Liver (tissue), 3 donors: ENCODE results near the gene CDKN2D.
"Not testable (repeated sequence)": the region's sequence is repeated elsewhere in the genome, so short reads cannot be mapped to it uniquely, and the experiment has no call there.

ENCODE experiments used
- ATF3 ChIP-seq: IDR thresholded peaks from 2 replicates; pipeline ENCODE4 v1.6.1; 2016; ENCODE audit warnings: antibody characterized with exemption
- CTCF ChIP-seq: fragments of 150-350 bp; IDR thresholded peaks from 2 replicates; pipeline ENCODE4 v1.5.1; 2017; ENCODE audit warnings: improper control_type of control experiment, low read depth, low read length; ENCODE audit not compliant: missing input control
- EGR1 ChIP-seq, 2 donors: IDR thresholded peaks; 2 replicates each; pipeline ENCODE4 v1.6.1; 2016 to 2018; ENCODE audit warnings: antibody characterized with exemption in 2 of 2, low read depth in 2 of 2
- FOXA1 ChIP-seq: IDR thresholded peaks from 2 replicates; pipeline ENCODE4 v1.6.1; 2016; ENCODE audit warnings: antibody characterized with exemption
- GABPA ChIP-seq, 2 donors: IDR thresholded peaks in 1 of 2; conservative IDR thresholded peaks in 1 of 2; 2 replicates each; pipeline ENCODE4 v1.6.1; 2016; ENCODE audit warnings: antibody characterized with exemption in 2 of 2, mild to moderate bottlenecking in 1 of 2, moderate library complexity in 1 of 2
- JUND ChIP-seq, 2 donors: IDR thresholded peaks; 2 replicates each; pipeline ENCODE4 v1.6.1; 2016; ENCODE audit warnings: antibody characterized with exemption in 2 of 2
- MAX ChIP-seq: IDR thresholded peaks from 2 replicates; pipeline ENCODE4 v1.6.1; 2016; ENCODE audit warnings: antibody characterized with exemption
- RAD21 ChIP-seq, 2 donors: IDR thresholded peaks; 2 replicates each; pipeline ENCODE4 v1.6.1; 2016; ENCODE audit warnings: antibody characterized with exemption in 2 of 2, mild to moderate bottlenecking in 2 of 2
- REST ChIP-seq: IDR thresholded peaks from 2 replicates; pipeline ENCODE4 v1.6.1; 2016; ENCODE audit warnings: antibody characterized with exemption, mild to moderate bottlenecking
- RXRA ChIP-seq, 2 donors: IDR thresholded peaks; 2 replicates each; pipeline ENCODE4 v1.6.1; 2017 to 2018; ENCODE audit warnings: antibody characterized with exemption in 2 of 2, mild to moderate bottlenecking in 1 of 2
- YY1 ChIP-seq: IDR thresholded peaks from 2 replicates; pipeline ENCODE4 v1.6.1; 2016; ENCODE audit warnings: antibody characterized with exemption, mild to moderate bottlenecking
- donor health status: healthy.
- donor health status: healthy.

GRCh38 chr19:10573793-10574192 is 5.0 kb upstream of the CDKN2D start:
- TF ChIP-seq CTCF; MAX; RAD21 (IDR thresholded peaks at IDR 0.05); YY1; EGR1 (IDR thresholded peaks at IDR 0.05; ENCODE audit: low read depth in 2 of 2); GABPA (IDR thresholded peaks at IDR 0.05 in 1 of 2, conservative IDR thresholded peaks at IDR 0.05 in 1 of 2); ATF3; FOXA1; RXRA (IDR thresholded peaks at IDR 0.05); REST; JUND (IDR thresholded peaks at IDR 0.05): not testable (repeated sequence)
